T-helper 9 cell (primary cell): ENCODE measurements around the gene ADCY5.

Experiments used
- DNase-seq: peaks from one replicate; pipeline ENCODE4 v3.0.0-alpha.2; 2020

The ADCY5 gene

DNA sequence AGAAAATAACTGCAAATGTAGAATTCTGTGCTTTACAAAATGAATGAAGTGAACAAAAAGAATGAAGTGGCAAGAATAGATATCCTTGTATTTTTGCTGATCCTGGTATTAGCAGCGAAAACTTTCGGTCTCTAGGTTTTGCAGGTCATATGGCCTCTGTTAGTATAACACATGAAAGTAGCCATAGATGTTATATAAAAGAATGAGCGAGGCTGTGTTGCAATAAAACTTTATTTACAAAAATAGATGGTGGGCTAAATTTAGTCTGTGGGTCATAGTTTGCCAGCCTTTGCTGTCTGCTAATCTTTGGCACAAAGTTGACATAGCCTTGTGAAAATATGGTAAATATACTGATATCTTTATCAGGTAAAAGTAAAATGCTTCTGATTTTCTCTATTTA, 212.0 kb downstream of the ADCY5 start:
- DNase-seq, result no peak
